K562 (cell line): ENCODE measurements around the gene SBK3. TPM values are rescaled to one million over a fixed set of nuclear protein-coding genes. Genes with fewer than 3 reads are reported as not detected.

Experiments
- ATF1 ChIP-seq, 2 experiments: fragments of 450-650 bp in 1 of 2; IDR thresholded peaks; 2 replicates each; pipeline ENCODE4 v1.6.1; 2016; ENCODE audit warnings: missing compliant biosample characterization in 1 of 2, missing genetic modification characterization in 1 of 2
- CAMTA2 ChIP-seq: fragments of 250-450 bp; sonication (Bioruptor Pico); conservative IDR thresholded peaks from 2 replicates; pipeline ENCODE4 v1.5.1; 2022
- DIDO1 ChIP-seq: fragments of 450-650 bp; IDR thresholded peaks from 2 replicates; pipeline ENCODE4 v1.6.1; 2016; ENCODE audit warnings: low read depth, missing biosample characterization, missing genetic modification characterization
- ERF ChIP-seq: fragments of 450-650 bp; formaldehyde crosslinking; IDR thresholded peaks from 2 replicates; pipeline ENCODE4 v1.4.0; 2020; ENCODE audit warnings: mild to moderate bottlenecking, mixed read lengths
- ETS2 ChIP-seq: IDR thresholded peaks from 2 replicates; pipeline ENCODE4 v1.6.1; 2016; ENCODE audit warnings: borderline replicate concordance, missing genetic modification characterization, mild to moderate bottlenecking, moderate library complexity, missing compliant biosample characterization; ENCODE audit not compliant: poor library complexity, severe bottlenecking
- ETV5 ChIP-seq: sonication (generic); formaldehyde crosslinking; IDR thresholded peaks from 2 replicates; pipeline ENCODE4 v1.4.0; 2020; ENCODE audit warnings: low read depth, mild to moderate bottlenecking, missing genetic modification reagents
- GATA2 ChIP-seq: sonication (generic); formaldehyde crosslinking; IDR thresholded peaks from 2 replicates; pipeline ENCODE4 v1.4.0; 2020; ENCODE audit warnings: mild to moderate bottlenecking, missing genetic modification reagents
- HDAC8 ChIP-seq: fragments of 450-650 bp; IDR thresholded peaks from 2 replicates; pipeline ENCODE4 v1.6.1; 2016; ENCODE audit warnings: mild to moderate bottlenecking, missing genetic modification characterization, moderate library complexity, missing compliant biosample characterization
- HMG20B ChIP-seq: fragments of 250-450 bp; sonication (Bioruptor Pico); IDR thresholded peaks from 2 replicates; pipeline ENCODE4 v1.5.0; 2021; ENCODE audit warnings: mild to moderate bottlenecking
- IFI16 ChIP-seq: fragments of 250-450 bp; sonication (Bioruptor Pico); IDR thresholded peaks from 2 replicates; pipeline ENCODE4 v2.1.2; 2022; ENCODE audit warnings: mild to moderate bottlenecking, inconsistent platforms
- MYC ChIP-seq, 2 experiments: fragments of 250-450 bp in 1 of 2; sonication (Bioruptor Pico) in 1 of 2; IDR thresholded peaks; 2 replicates each; pipeline versions ENCODE4 v1.5.1 to v1.6.1; 2012 to 2021; ENCODE audit warnings: low read depth in 2 of 2, borderline replicate concordance in 1 of 2, improper control_type of control experiment in 1 of 2, low read length in 1 of 2, mild to moderate bottlenecking in 1 of 2, moderate library complexity in 1 of 2
- NEUROD1 ChIP-seq: fragments of 150-350 bp; IDR thresholded peaks from 2 replicates; pipeline ENCODE4 v1.6.1; 2014; ENCODE audit warnings: borderline replicate concordance, low read length, low read depth; ENCODE audit not compliant: partially characterized antibody
- NFIX ChIP-seq: fragments of 250-450 bp; sonication (Bioruptor Pico); IDR thresholded peaks from 2 replicates; pipeline ENCODE4 v1.4.0; 2020; ENCODE audit warnings: low read depth, mild to moderate bottlenecking, moderate library complexity
- PHF21A ChIP-seq: fragments of 450-650 bp; IDR thresholded peaks from 2 replicates; pipeline ENCODE4 v1.6.1; 2017; ENCODE audit warnings: low read depth, borderline replicate concordance
- POLR2AphosphoS2 ChIP-seq: IDR thresholded peaks from 2 replicates; pipeline ENCODE4 v1.6.1; 2012; ENCODE audit warnings: low read length, improper control_type of control experiment
- PTRF ChIP-seq: fragments of 450-650 bp; IDR thresholded peaks from 2 replicates; pipeline ENCODE4 v1.6.1; 2016; ENCODE audit warnings: mild to moderate bottlenecking, missing genetic modification characterization, missing compliant biosample characterization
- RFX7 ChIP-seq: fragments of 250-450 bp; sonication (Bioruptor Pico); IDR thresholded peaks from 2 replicates; pipeline ENCODE4 v1.5.1; 2021; ENCODE audit warnings: mild to moderate bottlenecking
- SMARCC2 ChIP-seq: fragments of 450-650 bp; IDR thresholded peaks from 2 replicates; pipeline ENCODE4 v1.6.1; 2017; ENCODE audit warnings: antibody characterized with exemption, moderate library complexity, mild to moderate bottlenecking, low read depth
- STAG1 ChIP-seq: sonication (generic); formaldehyde crosslinking; IDR thresholded peaks from 2 replicates; pipeline ENCODE4 v1.5.0; 2020; ENCODE audit warnings: missing genetic modification reagents, borderline replicate concordance
- TCF3 ChIP-seq: sonication (generic); formaldehyde crosslinking; IDR thresholded peaks from 2 replicates; pipeline ENCODE4 v1.4.0; 2020; ENCODE audit warnings: mild to moderate bottlenecking, missing genetic modification reagents
- THRAP3 ChIP-seq: fragments of 450-650 bp; IDR thresholded peaks from 2 replicates; pipeline ENCODE4 v1.6.1; 2016; ENCODE audit warnings: mild to moderate bottlenecking, inconsistent platforms, borderline replicate concordance
- ZBTB2 ChIP-seq: fragments of 450-650 bp; IDR thresholded peaks from 2 replicates; pipeline ENCODE4 v1.6.1; 2016; ENCODE audit warnings: antibody characterized with exemption
- ZBTB49 ChIP-seq: sonication (generic); formaldehyde crosslinking; IDR thresholded peaks from 2 replicates; pipeline ENCODE4 v1.8.0; 2022; ENCODE audit warnings: missing genetic modification reagents, mild to moderate bottlenecking, borderline replicate concordance
- ZBTB9 ChIP-seq: fragments of 450-650 bp; formaldehyde crosslinking; IDR thresholded peaks from 2 replicates; pipeline ENCODE4 v1.4.0; 2020; ENCODE audit warnings: mild to moderate bottlenecking, moderate library complexity
- ZNF174 ChIP-seq: fragments of 250-450 bp; sonication (Bioruptor Pico); IDR thresholded peaks from 2 replicates; pipeline ENCODE4 v1.4.0; 2020; ENCODE audit warnings: mild to moderate bottlenecking
- polyA plus RNA-seq, 8 experiments: library from polyadenylated mRNA; depleted of rRNA in 4 of 8; stranded (reverse) in 5 of 8; unstranded in 3 of 8; fragments of >200 nt; fragmentation: Nextera tagmentation in 2 of 8; fragmentation: Illumina TruSeq in 1 of 8; extraction: Ambion mirVana in 2 of 8; extraction: Trizol in 1 of 8; gene quantifications; 2 replicates each; pipeline versions ENCODE4 v1.2.1 to v1.2.3, GENCODE V29; 2011 to 2014; ENCODE audit warnings: inconsistent platforms in 1 of 8, missing spikeins in 1 of 8
- total RNA-seq, 7 experiments: library from RNA; depleted of rRNA in 6 of 7; stranded (reverse); fragments of >200 nt in 6 of 7; fragmentation: Illumina TruSeq in 2 of 7; extraction: Trizol in 2 of 7; gene quantifications; 2 replicates each; pipeline versions ENCODE4 v1.2.1 to v1.2.3, GENCODE V29; 2011 to 2021; ENCODE audit warnings: low replicate concordance in 1 of 7

Gene SBK3
- total and polyA plus RNA-seq, 9 of the 15 experiments (the other 6 are each of a cell fraction or from before 2014, with no cell fraction given), result 0.11 to 0.43 (median 0.13) TPM; not detected in 6

GRCh38 chr19:55544776-55545439, 435 bp downstream of the SBK3 start (continued):
- no peak for TF ChIP-seq ZBTB9 (CRISPR knock-in tag)
- TF ChIP-seq ATF1 (CRISPR knock-in tag; IDR thresholded peaks at IDR 0.05), result no peak
- no peak for TF ChIP-seq ATF1 (tag; IDR thresholded peaks at IDR 0.05)
- TF ChIP-seq NEUROD1, result peak; percentile 70
- no peak for TF ChIP-seq GATA2
- TF ChIP-seq ZBTB49 (CRISPR knock-in tag), result no peak
- no peak for TF ChIP-seq ETS2
- TF ChIP-seq DIDO1 (tag), result no peak
- TF ChIP-seq THRAP3, result no peak
- peak; percentile 72; the same call in 1 of the 2 replicates for TF ChIP-seq SMARCC2
- TF ChIP-seq TCF3 (CRISPR knock-in tag), result peak; percentile 52; the same call in 1 of the 2 replicates
- TF ChIP-seq ERF (CRISPR knock-in tag), result no peak
- no peak for TF ChIP-seq HMG20B
- no peak for TF ChIP-seq IFI16 (CRISPR knock-in tag)
- TF ChIP-seq STAG1 (CRISPR knock-in tag), result no peak
- TF ChIP-seq HDAC8 (tag), result no peak
- no peak for TF ChIP-seq PHF21A
- TF ChIP-seq RFX7 (CRISPR knock-in tag), result no peak
- no peak for TF ChIP-seq NFIX (CRISPR knock-in tag)
- TF ChIP-seq CAMTA2 (CRISPR knock-in tag), result no peak
- peak; percentile 13; the same call in 1 of the 2 replicates for TF ChIP-seq MYC (IDR thresholded peaks at IDR 0.05; ENCODE audit: low read depth, low read length)
- no peak for TF ChIP-seq MYC (CRISPR knock-in tag; IDR thresholded peaks at IDR 0.05; ENCODE audit: borderline replicate concordance, low read depth)
- TF ChIP-seq ETV5 (CRISPR knock-in tag), result 0 out of 2 replicates have a peak, but pooled peaks have one; percentile 34
- no peak for TF ChIP-seq POLR2AphosphoS2
- TF ChIP-seq PTRF (tag), result no peak
- peak; percentile 55; the same call in 1 of the 2 replicates for TF ChIP-seq ZBTB2
- no peak for TF ChIP-seq ZNF174 (CRISPR knock-in tag)
